GM23248 (cell line): ENCODE measurements around the gene TESPA1.

ENCODE experiments used
- EZH2 ChIP-seq: fragments of 200-600 bp; sonication (generic); IDR thresholded peaks from 2 replicates; pipeline ENCODE4 v1.6.1; 2018; ENCODE audit warnings: antibody characterized with exemption, mild to moderate bottlenecking; ENCODE audit not compliant: insufficient read depth, poor library complexity, severe bottlenecking
- EZH2phosphoT487 ChIP-seq: fragments of 200-600 bp; sonication (generic); IDR thresholded peaks from 2 replicates; pipeline ENCODE4 v1.6.1; 2018; ENCODE audit warnings: antibody characterized with exemption, moderate library complexity, mild to moderate bottlenecking, low read depth; ENCODE audit not compliant: insufficient read depth

DNA sequence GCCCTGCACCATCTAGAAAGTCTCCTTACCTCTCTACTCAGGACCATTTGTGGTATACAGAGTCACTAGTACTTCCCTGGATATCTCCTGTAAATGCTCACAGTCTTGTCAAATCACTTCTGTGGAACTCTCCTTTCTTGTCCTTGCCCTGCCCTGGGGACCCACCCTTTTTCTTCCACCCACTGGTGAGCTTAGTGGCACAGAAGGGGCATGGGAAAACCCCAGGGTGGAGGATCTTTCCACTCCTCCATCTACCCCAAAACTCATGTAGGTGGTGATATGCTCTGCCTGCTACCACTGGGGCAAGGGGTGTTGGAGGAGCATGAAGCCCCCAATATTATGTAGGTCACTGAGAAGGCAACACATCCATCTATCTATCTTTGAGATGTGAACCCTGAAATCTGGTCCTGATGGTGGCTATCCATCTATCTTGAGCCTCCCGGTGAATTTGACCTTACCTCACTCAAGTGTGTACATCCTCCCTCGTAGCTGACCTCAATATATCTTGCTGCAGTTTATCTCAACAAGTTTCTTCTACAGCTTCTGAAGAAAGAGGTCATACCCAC, 943 bp downstream of the TESPA1 start:
- no peak for TF ChIP-seq EZH2
- TF ChIP-seq EZH2phosphoT487: no peak
